Left lobe of liver (tissue), 2 donors: ENCODE data around the gene COP1. TPM values are rescaled to one million over a fixed set of nuclear protein-coding genes. Genes with fewer than 3 reads are reported as not detected.

Experiments used
- ATAC-seq: fragments of 200-7000 bp; cut with Tn5 transposase; one replicate; pipeline ENCODE4 v1.9.1; 2020; ENCODE audit warnings: mild to moderate bottlenecking, moderate library complexity
- DNase-seq: peaks from one replicate; pipeline ENCODE4 v3.0.0-alpha.2; 2020; ENCODE audit warnings: low spot score
- total RNA-seq: library from RNA; stranded (reverse); gene quantifications from one replicate; pipeline ENCODE4 v1.2.1, GENCODE V29; 2021
- donor health status: DM: no; HTN: no; CAD: no; lungs with moderate emphysema.
- donor health status: DM: no; HTN: yes; CAD: no.

Gene COP1
- total RNA-seq, 1 donor from 2014 or later, result 21.9 TPM

DNA sequence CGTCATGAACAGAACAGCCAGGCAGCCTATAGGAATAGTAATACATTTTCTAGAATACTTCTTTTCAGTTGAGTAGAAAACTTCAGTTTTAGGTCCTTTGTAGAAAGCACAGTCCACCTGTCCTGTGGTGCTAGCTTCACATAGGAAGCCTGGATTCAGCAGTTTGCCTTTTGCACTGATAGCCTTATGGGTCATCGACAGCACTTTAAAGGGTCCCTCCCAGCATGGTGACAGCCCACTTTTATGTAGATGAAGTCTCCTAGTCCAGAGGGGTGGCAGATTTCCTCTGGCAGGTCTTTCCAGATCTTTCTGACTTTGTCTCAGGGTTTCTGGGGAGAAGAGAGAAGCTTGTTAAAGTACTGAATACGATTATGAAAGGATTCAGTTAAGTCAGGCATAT is 302.3 kb downstream of the COP1 start:
- DNase-seq, result no peak
- ATAC-seq, result no peak

- DNase-seq (no peak), ATAC-seq (no peak)
Measured at GRCh38 chr1:175902281-175902680, 304.8 kb downstream of the COP1 start.

- ATAC-seq, result no peak
- DNase-seq, result no peak
Measured at GRCh38 chr1:175901076-175901836, 305.8 kb downstream of the COP1 start.

DNA sequence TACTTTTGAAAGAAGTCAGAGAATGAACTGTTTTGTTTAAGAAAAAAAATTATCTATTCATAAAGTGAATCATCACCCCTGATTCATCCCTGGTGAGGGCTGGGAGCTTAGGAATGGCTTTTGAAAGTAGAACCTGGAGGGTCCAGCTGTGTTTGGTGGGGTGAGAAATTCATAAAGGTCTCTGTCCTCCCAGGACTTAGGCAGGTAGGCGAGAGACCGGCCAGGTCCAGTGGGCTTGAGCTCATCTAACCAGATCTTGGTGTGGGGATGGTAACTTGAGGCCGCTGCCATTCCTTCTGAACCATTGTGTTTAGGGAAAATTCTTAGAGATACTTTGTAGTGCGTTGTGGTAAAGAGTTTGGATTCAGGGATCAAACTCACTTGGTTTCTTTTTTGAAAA is 306.9 kb downstream of the COP1 start:
- no peak for DNase-seq
- no peak for ATAC-seq

DNA sequence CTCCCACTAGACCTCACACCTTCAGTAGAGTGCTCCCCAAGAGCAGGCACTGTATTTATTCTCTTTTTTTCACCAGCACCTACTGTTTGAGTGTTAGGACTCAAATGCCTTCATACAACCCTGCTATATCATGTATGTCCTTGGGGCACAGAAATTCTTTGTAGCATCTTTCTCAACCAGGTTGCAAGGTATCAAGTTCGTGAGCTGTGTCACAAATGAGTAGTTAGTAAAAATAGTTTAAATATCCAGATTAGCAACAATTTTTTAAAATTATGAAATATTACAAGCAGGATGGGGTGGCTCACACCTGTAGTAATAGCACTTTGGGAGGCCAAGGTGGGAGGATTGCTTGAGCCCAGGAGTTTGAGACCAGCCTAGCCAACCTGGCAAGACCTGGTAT is 311.1 kb downstream of the COP1 start:
- ATAC-seq (no peak), DNase-seq (no peak)
